8988T (cell line): ENCODE measurements around the gene KCTD21.

Experiments used
- DNase-seq: peaks from one replicate; pipeline ENCODE4 v3.0.0; 2011

The KCTD21 gene

DNA sequence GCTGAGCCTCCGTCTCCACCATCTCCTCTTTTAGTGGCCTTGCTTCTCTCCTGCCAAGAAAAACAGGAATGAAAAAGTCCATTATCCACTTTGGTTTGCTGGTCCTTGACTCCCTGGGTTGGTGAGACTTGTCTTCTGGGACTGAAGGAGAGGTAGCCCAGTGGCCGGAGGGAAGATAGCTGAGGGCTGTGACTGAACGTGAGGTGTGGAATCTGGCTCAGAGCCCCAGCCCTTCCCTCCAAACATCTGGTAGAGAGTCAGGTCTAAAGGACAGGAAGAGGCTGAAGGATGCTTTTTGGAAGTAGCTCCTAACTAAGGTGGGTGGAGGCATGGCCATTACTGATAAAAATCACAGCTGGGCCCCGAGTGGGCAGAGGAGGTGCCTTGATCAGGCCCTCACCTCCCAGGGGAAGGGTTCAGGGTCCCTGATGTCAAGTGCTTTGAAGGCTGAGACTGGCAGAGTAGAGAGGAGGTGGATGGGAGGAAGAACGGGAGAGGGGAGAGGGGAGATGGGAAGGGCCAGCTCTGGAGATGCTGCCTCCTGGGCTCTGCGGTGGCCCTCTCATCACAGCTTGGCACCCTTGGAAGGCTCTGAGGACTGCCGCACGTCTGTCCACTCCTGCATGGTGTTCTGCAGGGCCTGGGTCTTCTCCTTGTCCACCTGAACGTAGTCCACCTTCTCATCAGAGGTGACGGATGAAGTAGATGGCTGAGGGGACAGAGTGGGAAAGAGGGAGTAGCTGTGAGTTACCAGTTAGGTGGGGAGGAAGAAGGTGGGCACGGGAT is 30.5 kb upstream of the KCTD21 start:
- no peak for DNase-seq

- DNase-seq, result no peak
Observed at GRCh38 chr11:78217650-78218541, 29.5 kb upstream of the KCTD21 start.

DNA sequence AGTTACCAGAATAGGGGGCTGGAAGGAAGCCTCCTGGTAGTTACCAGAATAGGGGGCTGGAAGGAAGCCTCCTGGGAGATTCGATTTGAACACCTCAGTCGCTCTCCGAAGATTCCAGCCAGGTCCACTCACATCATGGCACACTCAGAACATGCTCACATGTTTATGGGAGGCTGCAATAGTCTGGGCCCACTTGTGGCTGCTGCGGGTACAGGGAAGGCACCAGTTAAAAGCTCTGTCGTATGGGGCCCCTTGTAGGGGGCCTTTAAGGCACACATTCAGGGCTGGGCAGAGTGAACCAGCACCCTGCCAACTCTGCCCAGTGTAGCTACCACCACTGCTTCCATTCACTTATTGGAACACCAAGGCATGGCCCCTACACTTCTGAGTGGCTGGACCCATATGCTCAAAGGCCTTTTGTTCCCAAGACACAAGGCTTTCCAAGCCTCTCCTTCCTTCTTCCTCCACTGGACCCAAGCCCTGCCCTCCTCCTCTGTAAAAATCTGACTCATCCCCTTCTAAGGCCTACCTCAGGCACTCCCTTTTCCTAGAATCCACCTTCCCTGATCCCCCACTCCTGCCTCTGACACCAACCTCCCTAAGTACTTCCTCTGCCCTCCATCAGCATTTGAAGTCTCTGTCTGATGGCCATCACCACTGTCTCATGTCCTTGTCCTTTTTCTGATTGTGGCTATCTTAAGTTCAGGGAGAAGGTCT is 28.3 kb upstream of the KCTD21 start:
- DNase-seq, result no peak

GRCh38 chr11:78216021-78216420 is 27.6 kb upstream of the KCTD21 start:
- no peak for DNase-seq

DNA sequence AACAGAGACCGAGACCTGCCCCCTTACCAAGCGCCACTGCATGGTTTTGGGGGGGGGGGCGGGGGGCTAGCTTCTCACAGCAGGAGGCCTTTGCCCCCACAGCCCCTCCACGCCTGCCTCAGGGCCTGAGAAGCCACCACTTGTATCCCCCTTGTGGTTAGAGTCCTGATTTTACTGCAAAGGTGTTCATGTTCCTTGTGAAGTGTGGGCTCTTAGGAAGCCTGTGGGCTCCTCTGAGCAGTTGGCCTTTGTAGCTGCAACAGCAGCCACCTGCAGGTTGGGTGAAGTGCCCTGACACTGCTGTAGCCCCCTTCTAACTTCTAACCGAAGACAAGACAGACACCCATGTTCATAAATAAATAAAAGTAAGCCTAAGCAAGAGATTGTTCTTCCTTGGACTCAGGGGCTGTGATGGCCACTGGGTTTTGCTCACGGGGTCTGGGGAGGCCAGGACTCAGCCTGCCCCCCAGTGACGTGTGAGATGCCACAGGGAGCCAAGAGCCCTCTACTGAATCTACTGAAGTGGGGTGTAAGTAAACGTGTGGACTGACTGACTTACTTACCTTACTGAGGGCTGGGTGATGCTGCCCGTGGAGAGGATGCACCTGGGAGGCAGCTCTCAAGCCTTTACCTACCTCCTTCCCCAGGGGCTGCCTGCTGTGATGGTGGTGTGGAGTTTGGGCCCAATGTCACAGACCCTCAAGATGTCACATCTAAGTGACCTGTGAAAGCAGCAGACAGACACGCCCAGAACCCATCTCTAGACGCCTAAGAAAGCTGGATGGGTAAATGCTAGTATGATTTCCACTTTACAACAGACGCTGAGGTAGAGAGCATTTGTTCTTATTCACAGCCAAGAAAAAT is 26.1 kb upstream of the KCTD21 start:
- DNase-seq, result no peak

GRCh38 chr11:78213526-78214330 is 25.3 kb upstream of the KCTD21 start:
- no peak for DNase-seq

GRCh38 chr11:78212586-78213371 is 24.4 kb upstream of the KCTD21 start:
- no peak for DNase-seq

DNA sequence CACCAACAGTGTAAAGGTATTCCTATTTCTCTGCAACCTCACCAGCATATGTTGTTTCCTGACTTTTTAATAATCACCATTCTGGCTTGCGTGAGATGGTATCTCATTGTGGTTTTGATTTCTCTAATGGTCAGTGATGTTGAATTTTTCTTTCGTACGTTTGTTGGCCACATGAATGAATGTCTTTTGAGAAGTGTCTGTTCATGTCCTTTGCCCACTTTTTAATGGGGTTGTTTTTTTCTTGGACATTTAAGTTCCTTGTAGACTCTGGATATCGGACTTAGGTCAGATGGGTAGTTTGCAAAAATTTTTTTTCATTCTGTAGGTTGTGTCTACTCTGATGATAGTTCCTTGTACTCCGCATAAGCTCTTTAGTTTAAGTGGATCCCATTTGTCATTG is 23.1 kb upstream of the KCTD21 start:
- no peak for DNase-seq

- DNase-seq, result no peak
Observed at GRCh38 chr11:78210000-78210608, 21.7 kb upstream of the KCTD21 start.

DNA sequence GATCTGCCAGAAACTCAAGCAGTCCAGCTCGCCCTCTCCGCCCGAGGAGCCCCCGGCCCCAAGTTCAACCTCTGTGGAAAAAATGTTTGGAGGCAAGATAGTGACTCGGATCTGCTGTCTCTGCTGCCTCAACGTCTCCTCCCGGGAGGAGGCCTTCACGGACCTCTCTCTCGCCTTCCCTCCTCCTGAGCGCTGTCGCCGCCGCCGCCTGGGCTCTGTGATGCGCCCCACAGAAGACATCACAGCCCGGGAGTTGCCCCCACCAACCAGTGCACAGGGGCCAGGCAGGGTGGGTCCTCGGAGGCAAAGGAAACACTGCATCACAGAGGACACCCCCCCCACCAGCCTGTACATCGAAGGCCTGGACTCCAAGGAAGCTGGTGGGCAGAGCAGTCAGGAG is 21.1 kb upstream of the KCTD21 start:
- DNase-seq, result no peak

DNA sequence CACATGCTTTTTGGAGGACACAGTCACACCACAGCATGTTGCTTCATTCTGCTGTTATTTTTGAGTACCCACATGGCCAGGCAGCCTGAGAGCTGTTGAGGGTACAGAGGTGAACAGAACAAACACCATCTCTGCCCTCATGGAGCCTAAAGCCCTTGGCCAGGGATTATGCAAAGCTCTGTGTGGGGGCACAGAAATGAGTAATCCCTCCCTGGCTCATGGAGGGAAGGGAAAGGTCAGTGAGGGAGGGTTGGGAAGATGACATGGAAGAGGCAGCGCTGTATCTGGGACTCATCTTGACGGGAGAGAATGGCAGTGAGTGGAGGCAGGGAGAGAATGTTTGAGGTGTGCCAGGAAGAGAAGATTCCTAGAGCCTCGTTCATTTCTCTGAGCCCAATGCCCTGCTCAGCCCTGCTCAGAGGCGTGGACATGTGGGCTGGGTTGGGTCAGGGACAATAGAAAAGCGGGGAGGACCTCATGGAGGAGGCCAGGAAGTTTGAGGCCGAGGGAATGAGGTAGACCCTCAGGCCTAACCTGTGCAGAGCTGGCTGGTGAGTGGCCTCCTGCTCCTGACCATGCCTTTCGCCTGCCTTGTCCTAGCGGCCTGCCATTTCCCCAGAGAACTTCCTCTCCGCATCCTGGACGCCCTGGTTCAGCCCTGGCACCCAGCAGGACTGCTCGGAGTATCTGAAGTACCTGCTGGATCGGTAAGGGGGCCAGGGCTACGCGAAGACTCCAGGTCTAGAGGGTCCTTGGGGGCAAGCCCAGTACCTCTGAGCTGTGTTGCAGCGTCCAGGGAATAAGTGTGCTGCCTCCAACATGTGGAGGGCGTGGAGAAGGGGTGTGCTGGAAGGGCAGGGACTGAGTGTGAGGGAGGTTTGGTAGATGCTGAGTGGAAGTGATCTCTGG is 20.1 kb upstream of the KCTD21 start:
- DNase-seq, result no peak

DNA sequence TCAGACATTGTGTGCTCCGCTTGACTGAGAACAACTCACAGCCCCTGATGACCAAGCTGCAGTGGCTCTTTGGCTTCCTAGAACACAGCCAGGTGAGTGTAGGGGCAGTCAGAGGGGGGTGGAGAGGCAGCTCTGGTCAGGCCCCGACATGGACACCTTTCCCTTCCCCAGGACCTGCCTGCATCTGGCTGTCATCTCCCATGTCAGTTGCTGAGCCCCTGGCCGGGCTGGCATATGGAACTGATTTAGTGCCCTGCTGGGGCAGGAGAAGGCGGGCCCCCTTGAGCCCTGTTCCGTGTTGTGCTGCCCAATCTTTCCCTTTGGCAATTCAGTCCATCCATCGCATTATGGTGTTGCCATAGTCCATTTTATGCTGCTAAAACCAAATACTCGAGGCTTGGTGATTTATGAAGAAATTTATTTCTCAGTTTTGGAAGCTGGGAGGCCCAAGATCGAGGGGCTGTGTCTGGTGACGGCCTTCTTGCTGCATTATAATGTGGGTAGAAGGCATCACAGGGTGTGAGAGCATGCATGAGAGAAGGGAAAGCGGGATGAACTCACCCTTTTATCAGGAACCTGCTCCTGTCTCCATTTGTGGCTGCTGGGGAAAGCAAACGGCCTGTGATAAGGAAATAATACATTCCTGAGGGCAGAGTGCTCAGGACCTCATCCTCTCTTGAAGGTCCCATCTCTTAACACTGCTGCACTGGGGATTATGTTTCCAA is 19.3 kb upstream of the KCTD21 start:
- no peak for DNase-seq

DNA sequence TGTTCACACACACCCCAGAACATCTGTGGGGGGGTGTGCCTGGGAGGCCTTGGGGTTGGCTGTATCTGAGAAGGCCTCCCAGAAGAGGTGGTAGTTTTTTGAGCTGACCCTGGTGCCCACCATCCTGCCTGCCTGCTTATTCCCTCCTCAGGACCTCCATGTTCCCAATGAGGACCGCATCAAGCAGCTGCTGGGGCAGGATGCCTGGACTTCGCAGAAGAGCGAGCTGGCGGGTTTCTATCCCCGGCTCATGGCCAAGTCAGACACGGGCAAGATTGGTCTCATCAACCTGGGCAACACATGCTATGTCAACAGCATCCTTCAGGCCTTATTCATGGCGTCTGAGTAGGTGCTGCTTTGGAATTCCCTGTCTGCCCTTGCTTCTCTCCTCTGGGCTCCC is 17.3 kb upstream of the KCTD21 start:
- DNase-seq, result no peak

DNA sequence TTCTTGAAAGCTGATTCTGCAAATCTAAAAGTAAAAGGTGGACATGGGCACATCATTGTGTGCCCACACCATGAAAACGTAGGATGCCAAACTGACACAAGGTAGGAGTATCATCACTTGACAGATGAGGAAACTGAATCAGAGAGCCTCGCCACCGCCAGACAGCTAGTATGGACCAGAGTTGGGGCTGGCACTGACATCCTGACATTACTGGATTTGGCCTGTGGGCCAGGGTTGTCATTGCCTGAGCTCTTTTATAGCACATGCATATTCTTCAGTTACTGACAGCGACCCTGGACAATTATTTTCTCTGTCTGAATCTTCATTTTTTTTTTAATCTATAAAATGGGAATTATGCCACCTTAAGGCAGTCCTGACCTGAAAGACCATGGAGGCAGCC is 16.8 kb upstream of the KCTD21 start:
- DNase-seq, result no peak

DNA sequence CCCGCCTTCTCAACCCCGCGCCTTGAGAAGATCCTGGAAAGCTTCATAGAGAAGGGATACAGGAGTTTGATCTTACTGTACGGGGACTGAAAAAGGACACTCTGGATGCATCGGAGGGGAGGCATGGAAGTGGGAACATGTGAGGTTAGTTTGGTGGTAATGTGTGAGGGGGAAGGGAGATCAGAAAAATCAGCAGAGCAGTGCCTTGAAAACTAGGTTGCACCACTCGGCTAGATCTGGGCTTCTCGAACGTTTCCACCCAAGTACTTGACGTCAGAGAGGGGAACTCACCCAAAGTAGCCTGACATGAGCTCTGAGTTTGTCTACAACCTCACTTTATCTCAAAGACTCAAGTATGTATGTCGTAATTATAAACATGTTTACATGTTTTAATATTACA is 14.8 kb upstream of the KCTD21 start:
- no peak for DNase-seq

- DNase-seq, result no peak
Observed at GRCh38 chr11:78202733-78203167, 14.3 kb upstream of the KCTD21 start.

- DNase-seq, result no peak
Observed at GRCh38 chr11:78201096-78201818, 12.8 kb upstream of the KCTD21 start.

DNA sequence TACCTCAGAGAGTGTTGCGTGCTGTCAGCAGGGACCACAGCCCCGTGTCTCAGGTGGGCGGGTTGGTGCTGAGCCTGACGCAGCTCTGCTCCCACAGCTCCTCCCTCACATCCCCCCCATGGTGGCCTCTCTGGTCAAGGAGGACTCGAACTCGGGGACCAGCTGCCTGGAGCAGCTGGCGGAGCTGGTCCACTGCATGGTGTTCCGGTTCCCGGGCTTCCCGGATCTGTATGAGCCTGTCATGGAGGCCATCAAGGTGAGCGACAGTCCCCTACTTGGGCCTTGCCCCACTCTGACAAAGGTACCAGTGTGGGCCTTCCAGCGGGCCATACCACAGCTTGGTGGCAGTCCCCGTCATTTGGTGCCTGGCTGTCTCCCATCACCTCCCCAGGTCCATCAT is 12.1 kb upstream of the KCTD21 start:
- no peak for DNase-seq
